NCI-H2107 treated with DMSO at 0.1 percent for 48 hours (cell line): ENCODE results near the gene FSD2.

Source experiments
- DNase-seq: peaks from one replicate; lab custom pipeline; 2025; ENCODE audit not compliant: unreplicated experiment; lab: John Stamatoyannopoulos, UW

The FSD2 gene

DNA sequence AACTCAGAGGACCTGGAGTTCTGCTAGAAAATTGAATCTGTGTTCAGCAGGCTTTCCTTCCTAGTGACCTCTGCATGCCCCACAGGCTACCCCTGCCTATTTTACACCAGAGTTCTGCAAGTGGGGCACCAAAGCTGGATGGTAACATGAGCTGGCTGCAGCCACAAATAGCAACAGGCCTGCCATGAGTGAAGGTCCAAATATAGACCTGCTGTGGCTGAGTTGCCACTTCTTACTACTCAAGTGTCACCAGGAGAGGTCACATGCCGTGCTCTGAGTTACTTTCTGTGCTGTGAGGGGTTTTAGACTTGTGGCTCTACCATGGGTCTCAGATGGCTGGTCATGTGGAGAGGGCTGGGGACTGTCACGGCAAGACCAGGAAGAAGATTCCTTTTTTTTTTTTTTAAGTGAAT, at the start of gene FSD2:
Gene FSD2, minus strand, starts transcription at position 76 of the 413 bp plus-strand sequence. CDS start 18,679 bp downstream, outside the sequence.
- peak; percentile 10 for DNase-seq

GRCh38 chr15:82854554-82854953, 48.7 kb upstream of the FSD2 start:
- DNase-seq, result no peak

GRCh38 chr15:82852941-82853561, 47.2 kb upstream of the FSD2 start:
- no peak for DNase-seq

DNA sequence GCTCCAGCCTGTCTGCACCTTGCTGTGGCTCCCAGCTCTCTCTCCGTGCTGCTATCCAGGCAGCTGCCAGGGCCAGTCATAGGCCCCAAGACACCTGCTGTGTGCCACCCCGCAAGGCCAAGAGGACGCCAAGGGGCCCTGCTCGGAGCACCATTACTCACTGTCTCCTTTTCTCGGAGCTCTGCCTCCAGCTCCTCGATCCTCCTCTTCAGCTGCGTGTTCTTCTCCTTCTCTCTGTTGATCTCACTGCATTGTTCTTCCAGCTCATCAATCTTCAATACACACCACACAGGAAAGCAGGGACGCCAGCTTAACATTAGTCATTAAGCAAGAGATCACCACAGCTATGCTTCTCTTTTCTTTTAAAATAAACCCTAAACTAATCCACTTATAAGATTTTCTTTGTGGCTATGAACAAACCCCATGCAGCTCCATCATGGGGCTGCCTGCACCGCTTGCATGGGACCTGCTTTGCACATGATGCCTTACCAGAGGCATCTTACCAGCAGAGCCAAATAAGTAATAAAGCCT, 46.2 kb upstream of the FSD2 start:
- no peak for DNase-seq

DNA sequence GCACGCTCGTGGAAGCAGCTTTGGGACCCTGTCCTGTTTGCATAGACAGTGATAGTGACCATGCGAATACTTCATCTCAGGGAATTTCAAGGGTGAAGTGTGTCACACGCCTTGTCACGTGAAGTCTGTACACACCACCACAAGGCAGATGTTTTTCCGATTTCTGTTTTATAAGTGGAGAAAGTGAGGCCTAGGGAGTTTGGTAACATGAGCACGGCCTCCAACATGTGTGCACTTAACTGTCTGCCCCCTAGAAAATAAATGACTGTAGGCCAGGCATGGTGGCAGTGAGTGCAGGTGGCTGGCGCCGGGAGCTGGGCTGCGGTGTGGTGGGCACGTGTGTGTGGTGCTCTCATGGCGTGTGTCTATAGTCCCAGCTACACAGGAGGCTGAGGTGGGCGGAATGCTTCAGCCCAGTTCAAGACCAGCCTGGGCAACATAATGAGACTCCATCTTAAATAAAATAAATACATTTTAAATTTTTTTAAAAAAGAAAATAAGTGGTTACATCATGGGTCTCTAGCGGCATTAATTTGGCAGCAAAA, 45.5 kb upstream of the FSD2 start:
- DNase-seq, result no peak

GRCh38 chr15:82850731-82851130, 44.9 kb upstream of the FSD2 start:
- DNase-seq, result no peak

GRCh38 chr15:82849556-82850512, 44.0 kb upstream of the FSD2 start:
- DNase-seq, result peak; percentile 5

DNA sequence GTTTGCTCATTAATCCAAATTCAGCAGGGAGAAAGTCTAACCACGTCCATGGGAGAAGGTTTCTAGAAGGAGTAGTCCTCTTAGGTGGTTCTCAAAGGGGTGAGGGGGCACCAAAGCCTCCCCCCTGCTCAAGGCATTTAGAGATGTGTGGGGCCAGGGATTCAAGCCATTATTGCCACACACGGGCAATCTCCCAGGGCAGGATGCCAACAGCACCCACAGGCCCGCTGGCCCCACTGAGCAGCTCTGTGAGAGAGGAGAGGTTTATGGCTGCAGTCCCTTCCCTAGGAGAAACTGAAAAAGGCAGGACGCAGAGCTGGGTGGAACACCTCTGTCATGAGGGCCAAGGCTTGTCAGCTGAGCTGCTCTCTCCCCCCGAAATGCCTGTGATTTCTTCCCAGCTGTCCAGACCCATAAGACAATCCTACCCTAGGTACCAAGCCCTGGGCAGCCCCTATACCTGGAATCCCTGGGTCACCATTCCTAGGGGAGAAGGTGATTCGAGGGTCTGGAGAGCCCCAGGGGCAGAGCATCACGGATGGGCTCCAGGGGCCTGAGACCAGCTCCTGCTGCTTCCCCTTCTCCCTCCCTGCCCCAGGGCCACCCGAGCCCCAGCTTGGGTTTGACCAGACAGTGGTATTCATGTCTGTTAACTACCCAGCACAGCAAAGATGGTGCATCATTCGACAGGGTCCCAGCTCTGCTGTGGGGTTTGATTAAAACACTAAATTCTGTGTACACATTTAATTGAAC, 42.5 kb upstream of the FSD2 start:
- DNase-seq, result no peak

GRCh38 chr15:82847703-82848102, 41.8 kb upstream of the FSD2 start:
- no peak for DNase-seq

- no peak for DNase-seq
Measured at GRCh38 chr15:82846621-82847020, 40.8 kb upstream of the FSD2 start.

- DNase-seq, result no peak
Measured at GRCh38 chr15:82845686-82846085, 39.8 kb upstream of the FSD2 start.

- no peak for DNase-seq
Measured at GRCh38 chr15:82843566-82843965, 37.7 kb upstream of the FSD2 start.

DNA sequence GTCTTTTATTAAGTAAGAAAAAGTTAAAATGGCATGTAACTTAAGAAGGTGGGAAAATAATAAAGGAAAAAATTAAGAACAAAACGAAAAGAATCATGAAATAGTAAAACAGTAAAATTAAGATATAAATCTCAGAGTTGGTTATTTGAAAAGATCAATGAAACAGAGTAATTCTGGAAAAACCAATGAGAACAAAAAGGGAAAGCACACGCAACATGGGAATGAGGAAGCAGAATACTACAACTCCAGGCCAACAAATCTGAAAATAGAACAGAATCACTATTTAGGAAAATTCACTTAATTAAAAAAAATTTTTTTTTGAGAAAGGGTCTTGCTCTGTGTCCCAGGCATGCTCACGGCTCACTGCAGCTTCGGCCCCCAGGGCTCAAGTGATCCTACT, 34.3 kb upstream of the FSD2 start:
- DNase-seq, result no peak

DNA sequence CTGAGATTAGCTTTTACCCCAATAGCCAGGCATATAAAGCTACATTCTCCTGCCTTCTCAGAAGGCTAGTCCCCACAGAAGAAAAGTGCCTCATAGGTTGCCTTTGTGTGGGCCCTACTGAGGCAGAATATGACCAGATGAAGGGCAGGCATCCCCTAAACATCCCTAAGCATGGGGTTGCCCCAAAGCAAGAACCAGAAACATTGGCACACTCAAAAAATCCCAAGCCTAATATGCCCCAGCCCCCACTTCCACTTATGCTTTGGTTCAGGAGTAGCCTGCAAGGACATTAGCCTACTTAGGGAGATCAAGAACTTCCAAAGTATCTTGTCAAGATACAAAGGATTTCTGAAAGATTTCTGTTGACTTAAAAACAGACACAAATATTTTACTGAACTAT, 33.3 kb upstream of the FSD2 start:
- DNase-seq, result no peak

DNA sequence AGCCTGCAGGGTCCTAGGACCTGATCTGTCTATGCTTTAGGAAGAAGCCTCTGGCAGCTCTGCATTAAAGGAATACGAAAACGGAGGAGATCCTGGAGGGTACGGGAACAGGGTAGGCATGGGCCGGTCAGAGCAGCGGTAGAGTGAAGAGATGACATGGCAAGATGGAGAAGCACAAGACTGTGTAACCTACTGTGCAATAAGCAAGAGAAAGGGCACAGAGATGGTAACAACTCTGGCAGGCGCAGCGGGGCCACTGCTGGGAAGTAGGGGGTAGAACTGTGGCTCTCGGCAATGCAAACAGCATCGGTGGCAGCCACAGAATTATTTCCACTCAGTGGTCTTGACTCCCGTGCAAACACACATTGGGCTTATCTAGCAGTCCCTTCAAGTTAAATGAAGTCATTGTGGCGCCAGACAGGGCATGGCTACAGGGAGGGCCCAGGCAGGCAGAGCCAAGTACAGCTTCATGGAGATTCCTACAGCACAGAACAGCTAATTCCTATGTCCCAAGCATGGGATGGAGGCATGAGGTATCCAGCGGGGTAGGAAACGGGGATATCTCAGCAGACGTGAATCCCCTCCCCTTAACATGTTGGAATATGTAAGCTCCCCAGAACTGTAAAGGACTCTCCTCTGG, 32.3 kb upstream of the FSD2 start:
- no peak for DNase-seq

GRCh38 chr15:82835391-82835917, 29.6 kb upstream of the FSD2 start:
- DNase-seq, result no peak

GRCh38 chr15:82833362-82833682, 27.5 kb upstream of the FSD2 start:
- no peak for DNase-seq

DNA sequence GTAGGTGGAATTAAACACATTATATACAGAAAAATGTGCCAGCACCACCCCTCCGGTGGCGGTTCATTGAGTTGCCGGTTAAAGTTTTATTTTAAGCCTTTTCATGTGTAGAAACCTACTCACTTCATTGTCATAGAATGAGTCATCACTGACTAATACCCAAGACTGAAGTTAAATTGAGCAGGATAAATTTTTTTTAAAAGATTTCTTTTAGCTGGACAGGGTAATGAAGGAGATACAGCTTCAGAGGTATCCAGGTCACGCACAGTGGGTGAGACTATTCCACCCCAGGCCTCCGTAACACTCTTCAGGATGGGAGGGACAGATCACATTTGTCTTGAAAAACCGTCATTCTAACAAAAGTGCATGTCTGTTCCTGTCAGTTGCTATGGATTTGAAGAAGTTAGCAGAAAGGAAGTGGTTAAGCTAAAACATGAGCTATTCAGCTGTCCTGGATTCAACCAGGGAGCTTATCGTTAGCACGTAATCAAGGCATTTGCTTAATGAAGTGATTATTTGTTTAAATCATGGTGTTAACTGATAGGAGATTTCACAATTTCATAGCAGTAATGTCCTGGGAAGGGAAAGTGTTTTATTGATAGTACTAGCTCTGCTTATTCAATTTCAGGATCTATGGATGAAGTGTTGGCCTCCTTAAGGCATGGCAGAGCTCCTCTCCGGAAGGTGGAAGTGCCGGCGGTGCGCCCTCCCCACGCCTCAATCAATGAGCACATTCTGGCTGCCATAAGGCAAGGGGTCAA, 26.9 kb upstream of the FSD2 start:
- no peak for DNase-seq

DNA sequence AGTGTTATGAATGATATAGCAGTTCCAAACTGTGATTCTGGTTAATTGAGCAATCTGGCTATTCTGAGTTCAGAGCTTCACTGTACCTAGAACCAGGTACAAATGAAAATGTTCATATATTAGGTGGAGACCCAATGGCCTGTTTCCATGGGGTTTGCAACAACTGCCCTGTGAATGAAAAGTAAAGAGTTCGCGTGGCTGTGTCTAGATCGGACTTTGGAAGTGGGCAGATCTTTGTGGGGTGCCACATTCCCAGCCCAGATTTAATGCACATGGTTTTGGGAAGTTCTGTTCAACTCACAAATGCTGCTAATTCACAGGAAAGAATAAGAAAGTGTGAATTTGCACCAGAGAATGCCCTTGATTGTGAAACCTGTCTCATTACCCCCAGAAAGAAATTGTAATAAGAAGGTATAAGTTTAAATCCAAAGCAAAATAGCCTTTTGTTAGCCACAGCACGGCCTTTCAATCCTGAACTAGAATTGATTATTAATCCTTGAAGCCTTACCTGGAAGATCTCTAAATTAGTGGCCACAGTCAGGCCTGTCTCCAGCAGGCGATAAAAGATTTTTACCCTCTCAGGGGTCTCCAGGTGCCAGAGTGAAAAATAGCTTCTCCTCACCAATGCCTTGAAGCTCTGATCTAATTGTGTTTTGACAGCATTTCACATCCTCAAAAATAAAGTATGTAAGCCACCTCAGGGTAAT, 26.2 kb upstream of the FSD2 start:
- no peak for DNase-seq
